K562 (cell line): ENCODE data around the gene RPUSD1. TPM values are rescaled to one million over a fixed set of nuclear protein-coding genes. Genes with fewer than 3 reads are reported as not detected.

ENCODE experiments used
- BRCA1 ChIP-seq, 2 experiments: fragments of 450-650 bp in 1 of 2; sonication (generic) in 1 of 2; formaldehyde crosslinking in 1 of 2; IDR thresholded peaks; 2 replicates each; pipeline versions ENCODE4 v1.5.0 to v1.6.1; 2017 to 2020; ENCODE audit warnings: mild to moderate bottlenecking in 1 of 2, missing genetic modification reagents in 1 of 2
- ETV5 ChIP-seq: sonication (generic); formaldehyde crosslinking; IDR thresholded peaks from 2 replicates; pipeline ENCODE4 v1.4.0; 2020; ENCODE audit warnings: low read depth, mild to moderate bottlenecking, missing genetic modification reagents
- HCFC1 ChIP-seq: IDR thresholded peaks from 2 replicates; pipeline ENCODE4 v1.6.1; 2012; ENCODE audit warnings: low read depth, low read length, improper control_type of control experiment
- KAT7 ChIP-seq: sonication (generic); formaldehyde crosslinking; IDR thresholded peaks from 2 replicates; pipeline ENCODE4 v1.8.0; 2022; ENCODE audit warnings: missing genetic modification reagents, mild to moderate bottlenecking, borderline replicate concordance
- MTA1 ChIP-seq: fragments of 450-650 bp; IDR thresholded peaks from 2 replicates; pipeline ENCODE4 v1.6.1; 2017; ENCODE audit warnings: borderline replicate concordance
- NFE2 ChIP-seq: IDR thresholded peaks from 2 replicates; pipeline ENCODE4 v1.6.1; 2014; ENCODE audit warnings: antibody characterized with exemption, low read depth
- NONO ChIP-seq, 2 experiments: fragments of 200-400 bp in 1 of 2; fragments of 450-650 bp in 1 of 2; formaldehyde crosslinking in 1 of 2; IDR thresholded peaks; 2 replicates each; pipeline ENCODE4 v1.6.1; 2017; ENCODE audit warnings: low read depth in 2 of 2, mild to moderate bottlenecking in 2 of 2, moderate library complexity in 2 of 2, low read length in 1 of 2
- POLR2A ChIP-seq: fragments of 450-650 bp; conservative IDR thresholded peaks from 2 replicates; pipeline ENCODE4 v1.6.1; 2016
- TBL1XR1 ChIP-seq, 2 experiments: IDR thresholded peaks; 2 replicates each; pipeline ENCODE4 v1.6.1; 2012; ENCODE audit warnings: improper control_type of control experiment in 2 of 2, low read length in 2 of 2, mild to moderate bottlenecking in 1 of 2
- ZNF175 ChIP-seq: fragments of 200-800 bp; sonication (Bioruptor generic); IDR thresholded peaks from 2 replicates; pipeline ENCODE4 v1.6.1; 2016; ENCODE audit warnings: low read depth, mild to moderate bottlenecking, missing genetic modification characterization, missing compliant biosample characterization
- polyA plus RNA-seq, 8 experiments: library from polyadenylated mRNA; depleted of rRNA in 4 of 8; stranded (reverse) in 5 of 8; unstranded in 3 of 8; fragments of >200 nt; fragmentation: Nextera tagmentation in 2 of 8; fragmentation: Illumina TruSeq in 1 of 8; extraction: Ambion mirVana in 2 of 8; extraction: Trizol in 1 of 8; gene quantifications; 2 replicates each; pipeline versions ENCODE4 v1.2.1 to v1.2.3, GENCODE V29; 2011 to 2014; ENCODE audit warnings: inconsistent platforms in 1 of 8, missing spikeins in 1 of 8
- total RNA-seq, 7 experiments: library from RNA; depleted of rRNA in 6 of 7; stranded (reverse); fragments of >200 nt in 6 of 7; fragmentation: Illumina TruSeq in 2 of 7; extraction: Trizol in 2 of 7; gene quantifications; 2 replicates each; pipeline versions ENCODE4 v1.2.1 to v1.2.3, GENCODE V29; 2011 to 2021; ENCODE audit warnings: low replicate concordance in 1 of 7
- TF ChIP-seq, protein P1 (sequence below), 2 experiments: fragments of 150-350 bp in 1 of 2; IDR thresholded peaks; 2 replicates each; pipeline ENCODE4 v1.6.1; 2012 to 2016; ENCODE audit warnings: low read depth in 2 of 2, low read length in 2 of 2, mild to moderate bottlenecking in 1 of 2, moderate library complexity in 1 of 2
- TF ChIP-seq, protein P2 (sequence below): fragments of 450-650 bp; IDR thresholded peaks from 2 replicates; pipeline ENCODE4 v1.6.1; 2016
- TF ChIP-seq, protein P3 (sequence below): sonication (generic); formaldehyde crosslinking; IDR thresholded peaks from 2 replicates; pipeline ENCODE4 v1.8.0; 2023; ENCODE audit warnings: mild to moderate bottlenecking, missing genetic modification reagents
- TF ChIP-seq, protein P4 (sequence below): fragments of 450-650 bp; IDR thresholded peaks from 2 replicates; pipeline ENCODE4 v1.6.1; 2016; ENCODE audit warnings: antibody characterized with exemption
- TF ChIP-seq, protein P5 (sequence below): sonication (generic); IDR thresholded peaks from 2 replicates; pipeline ENCODE4 v1.6.1; 2016

Gene RPUSD1
- total and polyA plus RNA-seq, 9 of the 15 experiments (the other 6 are each of a cell fraction or from before 2014, with no cell fraction given): 0.45 to 56.6 (median 12.0) TPM

DNA sequence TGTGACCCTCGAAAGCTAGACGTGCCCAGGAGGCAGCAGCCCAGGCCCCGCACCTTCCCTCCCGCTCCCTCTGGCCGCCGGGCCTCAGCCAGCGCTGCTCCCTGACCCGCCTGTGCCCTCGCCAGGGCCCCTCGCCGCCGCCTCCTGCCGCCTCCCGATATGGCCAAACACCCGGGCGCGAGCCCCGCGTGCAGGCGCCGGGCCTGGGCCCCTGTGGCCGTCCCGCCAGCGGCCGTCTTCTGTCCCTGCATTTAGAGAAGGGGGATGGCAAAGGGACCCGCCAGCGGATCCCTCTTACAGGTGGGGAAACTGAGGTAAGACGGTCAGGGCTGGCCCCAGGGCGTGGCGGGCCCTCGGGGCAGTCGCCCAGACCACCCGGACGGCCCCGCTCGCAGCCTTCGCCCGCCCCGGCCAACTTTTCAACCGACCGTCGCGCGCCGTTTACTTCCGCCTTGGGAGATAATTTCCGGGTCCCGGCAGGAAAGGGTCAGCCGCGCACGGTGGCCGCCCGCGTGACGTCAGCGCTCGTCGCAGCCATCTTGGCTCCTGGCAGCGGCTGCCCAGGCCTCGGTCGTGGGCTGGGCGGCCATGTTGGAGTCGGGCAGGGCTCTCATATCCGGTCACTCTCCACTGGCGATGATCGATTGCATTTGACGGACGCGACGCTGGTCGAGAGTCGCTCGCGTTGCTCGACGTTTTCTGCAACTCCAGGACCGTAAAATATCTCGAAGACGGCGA is 19.3 kb upstream of the RPUSD1 start (continued):
- TF ChIP-seq, protein P1, sequence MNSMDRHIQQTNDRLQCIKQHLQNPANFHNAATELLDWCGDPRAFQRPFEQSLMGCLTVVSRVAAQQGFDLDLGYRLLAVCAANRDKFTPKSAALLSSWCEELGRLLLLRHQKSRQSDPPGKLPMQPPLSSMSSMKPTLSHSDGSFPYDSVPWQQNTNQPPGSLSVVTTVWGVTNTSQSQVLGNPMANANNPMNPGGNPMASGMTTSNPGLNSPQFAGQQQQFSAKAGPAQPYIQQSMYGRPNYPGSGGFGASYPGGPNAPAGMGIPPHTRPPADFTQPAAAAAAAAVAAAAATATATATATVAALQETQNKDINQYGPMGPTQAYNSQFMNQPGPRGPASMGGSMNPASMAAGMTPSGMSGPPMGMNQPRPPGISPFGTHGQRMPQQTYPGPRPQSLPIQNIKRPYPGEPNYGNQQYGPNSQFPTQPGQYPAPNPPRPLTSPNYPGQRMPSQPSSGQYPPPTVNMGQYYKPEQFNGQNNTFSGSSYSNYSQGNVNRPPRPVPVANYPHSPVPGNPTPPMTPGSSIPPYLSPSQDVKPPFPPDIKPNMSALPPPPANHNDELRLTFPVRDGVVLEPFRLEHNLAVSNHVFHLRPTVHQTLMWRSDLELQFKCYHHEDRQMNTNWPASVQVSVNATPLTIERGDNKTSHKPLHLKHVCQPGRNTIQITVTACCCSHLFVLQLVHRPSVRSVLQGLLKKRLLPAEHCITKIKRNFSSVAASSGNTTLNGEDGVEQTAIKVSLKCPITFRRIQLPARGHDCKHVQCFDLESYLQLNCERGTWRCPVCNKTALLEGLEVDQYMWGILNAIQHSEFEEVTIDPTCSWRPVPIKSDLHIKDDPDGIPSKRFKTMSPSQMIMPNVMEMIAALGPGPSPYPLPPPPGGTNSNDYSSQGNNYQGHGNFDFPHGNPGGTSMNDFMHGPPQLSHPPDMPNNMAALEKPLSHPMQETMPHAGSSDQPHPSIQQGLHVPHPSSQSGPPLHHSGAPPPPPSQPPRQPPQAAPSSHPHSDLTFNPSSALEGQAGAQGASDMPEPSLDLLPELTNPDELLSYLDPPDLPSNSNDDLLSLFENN (IDR thresholded peaks at IDR 0.05; ENCODE audit: low read depth in 2 of 2, low read length in 2 of 2): 0 out of 4 replicates have a peak, but pooled peaks of 1 of the 2 experiments have one; percentile 11
- peak; percentile 83; the same call in 1 of the 2 replicates for TF ChIP-seq ZNF175 (CRISPR knock-in tag)
- TF ChIP-seq, protein P2, sequence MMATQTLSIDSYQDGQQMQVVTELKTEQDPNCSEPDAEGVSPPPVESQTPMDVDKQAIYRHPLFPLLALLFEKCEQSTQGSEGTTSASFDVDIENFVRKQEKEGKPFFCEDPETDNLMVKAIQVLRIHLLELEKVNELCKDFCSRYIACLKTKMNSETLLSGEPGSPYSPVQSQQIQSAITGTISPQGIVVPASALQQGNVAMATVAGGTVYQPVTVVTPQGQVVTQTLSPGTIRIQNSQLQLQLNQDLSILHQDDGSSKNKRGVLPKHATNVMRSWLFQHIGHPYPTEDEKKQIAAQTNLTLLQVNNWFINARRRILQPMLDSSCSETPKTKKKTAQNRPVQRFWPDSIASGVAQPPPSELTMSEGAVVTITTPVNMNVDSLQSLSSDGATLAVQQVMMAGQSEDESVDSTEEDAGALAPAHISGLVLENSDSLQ: peak; percentile 96
- TF ChIP-seq KAT7 (CRISPR knock-in tag): peak; percentile 85; the same call in 1 of the 2 replicates
- peak in 1 of 2 experiments; percentile 45; a peak in 1 of 4 replicates for TF ChIP-seq TBL1XR1 (IDR thresholded peaks at IDR 0.05; ENCODE audit: low read length in 2 of 2)
- TF ChIP-seq NONO (IDR thresholded peaks at IDR 0.05; ENCODE audit: low read depth in 2 of 2, low read length in 1 of 2): peak in 1 of 2 experiments; percentile 26; a peak in 1 of 4 replicates
- peak; percentile 95 for TF ChIP-seq HCFC1
- TF ChIP-seq, protein P3, sequence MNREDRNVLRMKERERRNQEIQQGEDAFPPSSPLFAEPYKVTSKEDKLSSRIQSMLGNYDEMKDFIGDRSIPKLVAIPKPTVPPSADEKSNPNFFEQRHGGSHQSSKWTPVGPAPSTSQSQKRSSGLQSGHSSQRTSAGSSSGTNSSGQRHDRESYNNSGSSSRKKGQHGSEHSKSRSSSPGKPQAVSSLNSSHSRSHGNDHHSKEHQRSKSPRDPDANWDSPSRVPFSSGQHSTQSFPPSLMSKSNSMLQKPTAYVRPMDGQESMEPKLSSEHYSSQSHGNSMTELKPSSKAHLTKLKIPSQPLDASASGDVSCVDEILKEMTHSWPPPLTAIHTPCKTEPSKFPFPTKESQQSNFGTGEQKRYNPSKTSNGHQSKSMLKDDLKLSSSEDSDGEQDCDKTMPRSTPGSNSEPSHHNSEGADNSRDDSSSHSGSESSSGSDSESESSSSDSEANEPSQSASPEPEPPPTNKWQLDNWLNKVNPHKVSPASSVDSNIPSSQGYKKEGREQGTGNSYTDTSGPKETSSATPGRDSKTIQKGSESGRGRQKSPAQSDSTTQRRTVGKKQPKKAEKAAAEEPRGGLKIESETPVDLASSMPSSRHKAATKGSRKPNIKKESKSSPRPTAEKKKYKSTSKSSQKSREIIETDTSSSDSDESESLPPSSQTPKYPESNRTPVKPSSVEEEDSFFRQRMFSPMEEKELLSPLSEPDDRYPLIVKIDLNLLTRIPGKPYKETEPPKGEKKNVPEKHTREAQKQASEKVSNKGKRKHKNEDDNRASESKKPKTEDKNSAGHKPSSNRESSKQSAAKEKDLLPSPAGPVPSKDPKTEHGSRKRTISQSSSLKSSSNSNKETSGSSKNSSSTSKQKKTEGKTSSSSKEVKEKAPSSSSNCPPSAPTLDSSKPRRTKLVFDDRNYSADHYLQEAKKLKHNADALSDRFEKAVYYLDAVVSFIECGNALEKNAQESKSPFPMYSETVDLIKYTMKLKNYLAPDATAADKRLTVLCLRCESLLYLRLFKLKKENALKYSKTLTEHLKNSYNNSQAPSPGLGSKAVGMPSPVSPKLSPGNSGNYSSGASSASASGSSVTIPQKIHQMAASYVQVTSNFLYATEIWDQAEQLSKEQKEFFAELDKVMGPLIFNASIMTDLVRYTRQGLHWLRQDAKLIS (CRISPR knock-in tag): peak; percentile 92
- TF ChIP-seq POLR2A: peak; percentile 88
- peak; percentile 96 for TF ChIP-seq ETV5 (CRISPR knock-in tag)
- TF ChIP-seq, protein P4, sequence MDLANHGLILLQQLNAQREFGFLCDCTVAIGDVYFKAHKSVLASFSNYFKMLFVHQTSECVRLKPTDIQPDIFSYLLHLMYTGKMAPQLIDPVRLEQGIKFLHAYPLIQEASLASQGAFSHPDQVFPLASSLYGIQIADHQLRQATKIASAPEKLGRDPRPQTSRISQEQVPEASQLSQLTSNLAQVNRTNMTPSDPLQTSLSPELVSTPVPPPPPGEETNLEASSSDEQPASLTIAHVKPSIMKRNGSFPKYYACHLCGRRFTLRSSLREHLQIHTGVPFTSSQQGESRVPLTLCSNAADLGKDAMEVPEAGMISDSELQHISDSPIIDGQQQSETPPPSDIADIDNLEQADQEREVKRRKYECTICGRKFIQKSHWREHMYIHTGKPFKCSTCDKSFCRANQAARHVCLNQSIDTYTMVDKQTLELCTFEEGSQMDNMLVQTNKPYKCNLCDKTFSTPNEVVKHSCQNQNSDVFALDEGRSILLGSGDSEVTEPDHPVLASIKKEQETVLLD: peak; percentile 77; the same call in 1 of the 2 replicates
- TF ChIP-seq, protein P5, sequence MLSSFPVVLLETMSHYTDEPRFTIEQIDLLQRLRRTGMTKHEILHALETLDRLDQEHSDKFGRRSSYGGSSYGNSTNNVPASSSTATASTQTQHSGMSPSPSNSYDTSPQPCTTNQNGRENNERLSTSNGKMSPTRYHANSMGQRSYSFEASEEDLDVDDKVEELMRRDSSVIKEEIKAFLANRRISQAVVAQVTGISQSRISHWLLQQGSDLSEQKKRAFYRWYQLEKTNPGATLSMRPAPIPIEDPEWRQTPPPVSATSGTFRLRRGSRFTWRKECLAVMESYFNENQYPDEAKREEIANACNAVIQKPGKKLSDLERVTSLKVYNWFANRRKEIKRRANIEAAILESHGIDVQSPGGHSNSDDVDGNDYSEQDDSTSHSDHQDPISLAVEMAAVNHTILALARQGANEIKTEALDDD: no peak
- TF ChIP-seq MTA1: peak; percentile 97
- TF ChIP-seq BRCA1 (IDR thresholded peaks at IDR 0.05): no peak
- TF ChIP-seq BRCA1 (CRISPR knock-in tag; IDR thresholded peaks at IDR 0.05): no peak
- TF ChIP-seq NFE2: peak; percentile 13; the same call in 1 of the 2 replicates
